Stimulated activated CD8-positive, alpha-beta memory T cell treated with anti-CD3 and anti-CD28 coated beads, Interleukin-15, amount 100 ng/mL, for 1 hour (primary cell): ENCODE results near the gene TBC1D22A.
"Not testable (repeated sequence)": the region's sequence is repeated elsewhere in the genome, so short reads cannot be mapped to it uniquely, and the experiment has no call there.

Experiments
- DNase-seq: peaks from one replicate; pipeline ENCODE4 v3.0.0-alpha.2; 2020; ENCODE audit warnings: low read depth

Gene TBC1D22A

DNA sequence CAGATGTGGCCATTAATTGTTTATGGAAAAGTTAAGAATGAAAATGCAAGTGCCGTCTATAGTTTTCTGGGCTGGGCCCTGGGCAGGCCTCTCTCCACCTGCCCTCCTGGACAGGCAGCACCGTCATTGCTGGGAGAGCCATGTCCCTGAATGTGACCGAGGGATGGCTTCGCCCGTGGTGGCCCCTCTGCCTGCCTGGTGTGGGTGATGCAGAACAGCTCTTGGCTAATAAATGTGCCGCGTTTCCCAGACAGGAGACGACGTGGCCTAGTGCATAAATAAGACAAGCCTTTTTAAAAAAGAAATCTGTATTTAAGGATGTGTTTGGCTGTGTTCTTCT lies 407.3 kb downstream of the TBC1D22A start:
- no peak for DNase-seq

DNA sequence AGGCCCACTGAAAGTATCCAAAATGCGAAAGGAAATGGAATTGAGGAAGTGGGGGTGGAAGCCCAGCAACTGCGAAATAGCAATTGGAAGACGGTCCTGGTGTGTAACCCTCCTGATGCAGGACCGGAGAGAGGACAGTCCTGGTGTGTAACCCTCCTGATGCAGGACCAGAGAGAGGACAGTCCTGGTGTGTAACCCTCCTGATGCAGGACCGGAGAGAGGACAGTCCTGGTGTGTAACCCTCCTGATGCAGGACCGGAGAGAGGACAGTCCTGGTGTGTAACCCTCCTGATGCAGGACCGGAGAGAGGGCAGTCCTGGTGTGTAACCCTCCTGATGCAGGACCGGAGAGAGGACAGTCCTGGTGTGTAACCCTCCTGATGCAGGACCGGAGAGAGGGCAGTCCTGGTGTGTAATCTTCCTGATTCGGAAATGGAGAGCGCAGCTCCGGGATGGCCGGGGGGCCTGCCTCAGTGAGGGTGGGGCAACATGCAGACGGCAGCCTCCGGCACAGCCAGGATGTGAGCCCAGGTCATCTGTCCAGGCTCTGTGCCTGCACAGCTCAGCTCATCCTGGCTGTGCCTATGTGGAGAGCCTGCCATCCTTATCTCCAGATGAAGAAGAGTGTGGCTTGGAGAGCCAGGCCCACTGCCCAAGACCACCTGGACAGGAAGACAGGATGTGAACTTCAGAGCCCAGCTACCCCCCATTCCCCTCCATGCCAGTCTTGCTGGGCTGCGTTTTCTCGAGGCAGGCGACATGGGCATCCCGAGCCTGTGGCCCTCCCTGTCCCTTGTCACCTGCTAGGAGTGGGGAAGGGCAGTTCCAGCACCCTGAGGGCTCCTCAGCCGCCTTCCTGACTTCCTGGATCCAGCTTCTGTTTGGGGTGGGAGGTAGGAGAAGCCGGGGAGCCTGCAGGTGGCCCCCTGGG lies 408.3 kb downstream of the TBC1D22A start:
- not testable (repeated sequence) for DNase-seq

DNA sequence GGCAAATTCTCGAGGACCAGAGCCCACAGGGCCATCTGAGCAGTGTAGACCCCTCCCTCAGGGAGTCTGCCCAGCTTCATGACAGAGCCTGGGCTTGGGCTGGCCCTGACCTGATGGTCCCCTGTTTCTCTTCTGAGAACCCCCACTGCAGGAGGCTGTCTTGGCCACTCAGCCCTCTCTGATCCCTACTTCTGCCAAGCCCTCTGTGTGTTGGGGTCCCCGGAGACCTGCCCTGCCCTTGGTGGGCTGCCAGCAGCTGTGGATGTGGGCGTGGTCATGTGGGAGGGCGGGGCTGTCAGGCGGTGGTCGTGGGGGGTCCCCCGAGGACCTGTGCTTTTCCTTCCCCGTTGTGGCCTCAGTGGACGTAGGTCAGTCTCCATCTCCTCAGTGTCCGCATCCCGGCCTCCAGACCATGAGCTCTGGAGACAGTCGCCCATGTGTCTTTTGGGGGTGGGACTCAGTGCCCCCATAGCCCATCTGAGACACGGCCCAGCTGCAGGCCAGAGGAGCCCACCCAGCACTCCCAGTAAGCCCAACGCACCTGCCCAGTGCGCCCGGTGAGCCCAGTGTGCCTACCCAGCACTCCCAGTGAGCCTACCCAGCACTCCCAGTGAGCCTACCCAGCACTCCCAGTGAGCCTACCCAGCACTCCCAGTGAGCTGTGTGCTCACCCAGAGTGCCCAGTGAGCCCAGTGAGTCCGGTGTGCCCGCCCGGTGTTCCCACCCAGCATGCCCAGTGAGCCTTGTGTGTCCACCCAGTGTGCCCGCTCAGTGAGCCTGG lies 409.2 kb downstream of the TBC1D22A start:
- DNase-seq, result no peak

DNA sequence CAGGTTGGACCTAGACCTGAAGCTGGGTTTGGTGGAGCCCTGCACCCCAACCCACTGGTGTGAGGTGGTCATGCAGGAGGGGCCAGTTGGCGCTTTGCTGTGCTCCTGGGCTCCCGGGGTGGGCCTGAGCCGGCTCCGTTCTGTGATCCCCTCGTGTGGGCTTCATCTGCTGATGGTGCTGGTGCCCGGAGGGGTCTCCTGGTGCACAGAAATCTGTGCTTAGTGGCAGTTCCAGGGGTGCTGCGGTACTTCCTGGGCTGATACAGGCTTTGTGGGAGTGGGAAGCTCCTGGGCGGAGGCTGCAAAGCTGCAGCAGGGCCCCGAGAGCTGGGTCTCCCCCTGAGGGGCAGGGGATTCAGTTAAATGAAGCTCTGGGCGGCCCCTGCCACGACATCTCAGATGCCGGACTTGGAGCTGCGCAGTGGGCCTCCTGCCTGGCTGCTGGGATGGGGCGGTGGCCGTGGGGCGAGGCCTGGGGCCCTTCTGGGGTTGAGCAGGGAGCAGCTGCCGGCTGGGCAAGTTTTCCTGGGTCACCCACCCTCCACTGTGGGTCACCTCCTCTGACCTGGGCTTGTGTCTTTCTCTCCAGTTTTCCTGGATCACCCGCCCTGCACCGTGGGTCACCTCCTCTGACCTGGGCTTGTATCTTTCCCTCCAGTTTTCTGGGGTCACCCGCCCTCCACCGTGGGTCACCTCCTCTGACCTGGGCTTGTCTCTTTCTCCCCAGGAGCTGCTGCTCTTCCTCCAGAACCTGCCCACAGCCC lies 410.5 kb downstream of the TBC1D22A start:
- DNase-seq, result no peak

DNA sequence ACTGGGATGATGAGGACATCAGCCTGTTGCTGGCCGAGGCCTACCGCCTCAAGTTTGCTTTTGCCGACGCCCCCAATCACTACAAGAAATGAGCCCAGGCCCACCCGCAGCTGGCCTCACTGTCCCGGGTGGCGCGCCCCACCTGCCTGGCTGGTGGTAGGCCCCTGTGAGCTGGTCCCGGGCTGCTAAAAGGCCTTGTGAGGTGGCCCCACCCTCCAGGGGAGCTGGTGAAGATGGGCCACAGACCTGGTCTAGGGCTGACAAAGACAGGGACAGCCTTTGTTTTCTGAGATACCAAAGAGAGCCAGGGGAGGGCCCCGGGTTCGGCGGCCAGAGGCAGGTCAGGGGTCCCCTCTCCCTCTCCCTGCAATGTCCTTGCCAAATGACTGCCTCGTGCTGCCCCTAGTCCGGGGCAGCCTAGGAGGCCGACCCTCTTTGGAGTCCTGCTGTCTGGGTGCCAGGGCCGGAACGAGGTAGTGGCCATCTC lies 411.1 kb downstream of the TBC1D22A start:
- DNase-seq, result no peak

DNA sequence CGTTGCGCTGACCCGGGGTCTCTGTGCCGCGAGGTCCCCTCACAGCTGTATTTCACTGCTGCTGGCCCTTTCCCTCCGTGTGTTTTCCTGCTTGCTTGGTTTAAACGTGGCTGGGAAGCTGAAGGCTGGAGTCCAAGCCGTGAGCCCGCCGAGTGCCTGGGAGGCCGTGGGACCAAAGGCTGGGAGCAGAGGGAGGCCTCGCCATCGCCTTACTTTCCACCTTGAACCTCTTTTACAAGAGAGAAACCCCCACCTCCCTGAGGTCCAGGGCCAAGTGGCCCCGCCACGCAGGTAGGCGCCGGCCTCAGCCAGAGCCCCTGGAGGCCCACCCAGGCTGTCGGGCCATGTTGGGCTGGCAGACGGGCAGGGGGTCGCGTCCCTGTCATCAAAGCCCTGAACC lies 411.6 kb downstream of the TBC1D22A start:
- no peak for DNase-seq

DNA sequence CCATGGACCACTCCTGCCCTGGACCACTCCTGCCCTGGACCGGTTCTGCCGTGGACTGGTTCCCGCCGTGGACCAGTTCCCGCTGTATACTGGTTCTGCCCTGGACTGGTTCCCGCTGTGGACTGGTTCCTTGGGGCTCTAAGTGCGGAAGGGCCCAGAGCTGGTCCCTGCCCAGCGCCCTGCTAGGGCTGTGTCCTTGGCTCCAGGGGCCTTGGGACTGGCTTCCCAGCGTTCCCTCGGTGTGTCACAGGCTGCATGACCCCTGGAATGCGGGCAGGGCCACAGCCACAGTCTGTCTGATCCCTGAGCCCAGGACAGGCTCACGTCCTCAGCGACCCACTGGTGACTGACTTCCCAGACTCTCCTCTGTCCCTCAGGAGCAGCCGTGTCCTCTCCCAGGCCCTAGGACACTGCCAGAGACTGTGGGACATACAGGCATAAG lies 412.2 kb downstream of the TBC1D22A start:
- DNase-seq, result no peak

DNA sequence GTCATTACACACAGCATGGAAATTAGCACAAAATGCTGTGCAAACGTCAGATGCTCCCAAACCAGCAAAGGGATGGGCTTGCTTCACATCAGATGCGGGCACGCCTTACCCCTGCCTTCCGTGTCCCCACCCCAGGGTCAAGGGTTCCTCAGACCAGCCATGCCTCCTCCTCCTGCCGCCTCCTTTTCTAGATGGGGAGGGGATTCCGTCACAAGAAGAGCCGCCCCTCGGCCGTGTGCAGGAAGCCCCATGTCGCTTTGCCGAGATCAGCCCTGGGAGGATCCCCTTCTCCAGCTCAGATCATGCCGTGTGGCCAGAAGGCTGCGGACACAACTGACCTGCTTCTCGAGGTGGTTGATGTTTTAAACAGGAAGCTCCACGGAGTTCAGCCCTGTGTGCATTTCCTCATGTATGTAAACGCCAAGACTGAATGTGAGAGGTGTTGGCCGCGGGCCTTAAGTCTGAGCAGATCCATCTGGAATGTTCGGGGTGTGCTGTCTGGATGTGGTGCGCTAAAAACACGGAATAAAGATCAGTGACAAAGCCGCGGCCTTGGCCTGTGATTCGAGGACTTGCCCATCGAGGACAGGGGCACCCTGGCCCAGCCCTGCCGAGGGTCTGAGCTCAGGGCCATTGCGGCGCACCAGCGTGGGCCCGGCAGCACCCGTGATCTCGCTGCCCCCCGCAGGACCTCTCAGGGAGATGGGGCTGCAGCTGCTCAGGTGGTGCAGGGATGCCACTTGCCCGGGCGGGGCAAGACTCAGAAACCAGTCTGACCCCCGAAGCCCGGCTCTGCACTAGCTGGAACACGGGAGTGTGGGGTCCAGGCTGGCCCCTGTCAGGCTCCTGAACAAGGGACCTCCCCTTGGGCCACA lies 412.9 kb downstream of the TBC1D22A start:
- DNase-seq, result no peak

DNA sequence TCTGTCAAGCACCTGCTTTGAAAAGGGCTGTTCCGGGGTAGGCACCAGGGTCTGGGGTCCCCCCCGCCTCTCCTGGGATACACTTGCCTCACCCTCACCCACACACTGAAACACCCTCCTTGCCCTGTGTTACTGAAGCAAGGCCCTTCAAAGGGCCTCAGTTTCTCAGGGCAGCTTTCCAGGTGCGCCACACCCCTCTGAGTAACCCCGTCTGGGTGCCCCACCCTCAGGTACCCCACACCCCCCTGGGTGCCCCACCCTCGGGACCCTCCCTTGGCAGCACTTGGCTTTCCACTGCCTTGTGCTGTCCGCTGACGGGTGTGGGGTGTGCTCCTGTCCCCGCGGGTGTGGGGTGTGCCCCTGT lies 413.6 kb downstream of the TBC1D22A start:
- no peak for DNase-seq

DNA sequence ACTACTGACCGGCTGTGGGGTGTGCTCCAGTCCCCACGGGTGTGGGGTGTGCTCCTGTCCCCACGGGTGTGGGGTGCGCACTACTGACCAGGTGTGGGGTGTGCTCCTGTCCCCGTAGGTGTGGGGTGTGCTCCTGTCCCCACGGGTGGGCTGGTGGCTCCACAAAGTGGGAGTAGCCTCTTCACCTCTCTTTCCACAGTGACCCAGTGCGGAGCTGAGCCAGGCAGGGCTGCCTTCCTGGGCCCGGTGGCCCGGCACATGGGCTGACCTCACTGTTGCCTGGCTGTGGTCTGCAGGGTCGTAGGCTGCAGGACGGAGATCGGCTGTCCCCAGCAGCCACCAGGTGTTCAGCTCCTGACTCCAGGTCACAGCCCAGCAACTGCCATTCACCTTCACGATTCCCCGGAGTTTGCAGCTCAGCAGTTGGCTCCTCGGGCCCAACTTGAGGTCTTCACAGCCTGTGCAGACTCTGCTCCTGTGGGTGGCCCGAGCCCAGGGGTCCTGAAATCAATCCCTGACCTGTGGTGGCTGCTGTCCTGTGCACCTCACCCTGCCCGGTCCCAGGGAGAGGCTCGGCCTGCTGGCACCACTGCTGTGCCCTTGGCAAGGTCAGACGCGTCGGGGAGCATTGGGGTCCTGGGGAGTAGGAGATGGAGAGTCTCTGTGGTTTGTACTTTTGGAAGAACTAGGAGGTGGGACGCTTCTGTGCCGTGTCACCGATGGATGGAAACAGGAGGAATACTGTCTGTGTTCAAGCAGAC lies 414.3 kb downstream of the TBC1D22A start:
- no peak for DNase-seq

DNA sequence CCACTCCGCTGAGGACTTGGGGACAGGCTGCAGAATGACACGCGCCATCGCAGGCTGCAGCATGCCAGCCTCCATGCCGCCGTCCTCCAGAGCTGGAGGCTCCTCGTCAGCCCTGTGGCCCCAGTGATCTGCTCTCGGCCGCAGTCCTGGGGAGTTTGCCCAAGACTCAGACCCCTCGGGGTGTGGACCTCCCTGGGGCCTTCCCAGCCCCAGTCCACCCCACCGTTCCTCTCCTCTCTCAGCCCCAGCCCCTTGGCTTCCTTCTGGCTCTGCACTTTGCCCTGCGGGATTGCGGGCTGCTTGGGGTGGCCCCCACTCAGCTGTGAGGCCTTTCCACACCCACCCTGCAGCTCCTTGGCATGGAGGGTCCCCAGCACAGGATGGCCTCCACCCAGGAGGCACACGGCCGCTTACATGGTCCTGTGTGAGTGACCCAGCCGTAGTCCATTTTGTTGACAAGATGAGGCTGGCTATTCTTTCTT lies 414.9 kb downstream of the TBC1D22A start:
- DNase-seq, result no peak

DNA sequence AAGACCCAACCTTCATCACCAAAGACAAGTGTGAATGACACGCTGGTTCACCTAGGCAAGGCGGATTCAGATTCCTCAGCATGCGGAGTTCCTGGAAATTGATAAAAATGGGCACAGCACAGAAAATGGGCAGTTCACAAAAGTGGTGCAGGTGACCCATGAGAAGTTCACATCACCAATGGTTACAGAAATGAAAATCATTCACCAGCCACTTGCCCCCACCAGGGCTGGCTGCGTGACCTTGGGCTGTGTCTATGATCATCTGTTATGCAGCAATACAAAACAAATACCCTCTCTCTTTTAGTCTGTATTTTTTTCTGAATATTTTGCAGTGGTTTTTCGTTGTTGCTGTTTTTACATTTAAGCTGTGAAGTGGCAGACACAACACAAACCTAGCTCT lies 415.9 kb downstream of the TBC1D22A start:
- no peak for DNase-seq

DNA sequence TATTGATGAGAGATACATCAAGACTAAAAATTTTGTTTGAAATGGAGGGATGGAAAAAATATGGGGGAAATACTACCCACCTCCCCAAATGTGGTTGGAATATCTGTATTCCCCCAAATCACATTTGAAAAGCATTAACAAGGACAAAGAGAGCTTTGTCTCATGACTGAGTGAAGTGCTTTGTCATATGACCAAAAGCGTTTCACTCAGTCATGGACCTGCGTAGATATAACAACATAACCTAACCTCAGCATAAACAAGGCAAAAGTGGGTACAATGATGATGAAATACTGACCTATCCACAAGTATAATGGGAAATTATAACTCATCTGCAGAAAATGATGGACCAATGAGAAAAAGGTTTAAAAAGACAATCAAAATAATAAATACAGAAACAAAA lies 418.3 kb downstream of the TBC1D22A start:
- no peak for DNase-seq

DNA sequence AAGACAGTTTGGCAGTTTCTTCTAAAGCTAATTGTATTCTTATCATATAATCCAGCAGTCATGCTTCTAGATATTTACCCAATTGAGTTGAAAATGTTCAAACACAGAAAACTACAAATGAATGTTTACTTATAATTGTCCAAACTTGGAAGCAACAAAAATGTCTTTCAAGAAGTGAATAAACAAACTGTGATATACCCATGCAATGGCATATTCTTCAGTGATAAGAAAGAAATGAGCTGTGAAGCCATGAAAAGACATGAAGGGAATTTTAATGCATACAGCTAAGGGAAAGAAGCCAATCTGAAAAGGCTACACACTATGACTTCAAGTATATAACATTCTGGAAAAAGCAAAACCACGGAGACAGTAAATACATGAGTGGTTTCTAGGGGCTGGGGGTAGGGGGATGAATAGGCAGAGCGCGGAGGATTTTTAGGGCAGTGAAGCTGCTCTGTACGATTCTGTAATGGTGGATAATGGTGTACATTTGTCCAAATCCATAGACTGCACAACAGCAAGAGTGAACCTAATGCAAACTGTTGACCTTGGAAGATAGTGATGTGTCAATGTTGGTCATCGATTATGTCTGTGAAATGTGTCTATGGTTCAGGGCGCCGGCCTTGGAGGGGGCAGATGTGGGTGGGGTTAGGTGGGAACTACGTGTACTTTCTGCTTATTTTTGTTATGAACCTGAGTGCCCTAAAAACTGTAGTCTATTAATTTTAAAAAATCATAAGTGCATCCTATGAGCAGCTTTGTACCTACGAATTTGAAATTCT lies 424.9 kb downstream of the TBC1D22A start:
- no peak for DNase-seq

DNA sequence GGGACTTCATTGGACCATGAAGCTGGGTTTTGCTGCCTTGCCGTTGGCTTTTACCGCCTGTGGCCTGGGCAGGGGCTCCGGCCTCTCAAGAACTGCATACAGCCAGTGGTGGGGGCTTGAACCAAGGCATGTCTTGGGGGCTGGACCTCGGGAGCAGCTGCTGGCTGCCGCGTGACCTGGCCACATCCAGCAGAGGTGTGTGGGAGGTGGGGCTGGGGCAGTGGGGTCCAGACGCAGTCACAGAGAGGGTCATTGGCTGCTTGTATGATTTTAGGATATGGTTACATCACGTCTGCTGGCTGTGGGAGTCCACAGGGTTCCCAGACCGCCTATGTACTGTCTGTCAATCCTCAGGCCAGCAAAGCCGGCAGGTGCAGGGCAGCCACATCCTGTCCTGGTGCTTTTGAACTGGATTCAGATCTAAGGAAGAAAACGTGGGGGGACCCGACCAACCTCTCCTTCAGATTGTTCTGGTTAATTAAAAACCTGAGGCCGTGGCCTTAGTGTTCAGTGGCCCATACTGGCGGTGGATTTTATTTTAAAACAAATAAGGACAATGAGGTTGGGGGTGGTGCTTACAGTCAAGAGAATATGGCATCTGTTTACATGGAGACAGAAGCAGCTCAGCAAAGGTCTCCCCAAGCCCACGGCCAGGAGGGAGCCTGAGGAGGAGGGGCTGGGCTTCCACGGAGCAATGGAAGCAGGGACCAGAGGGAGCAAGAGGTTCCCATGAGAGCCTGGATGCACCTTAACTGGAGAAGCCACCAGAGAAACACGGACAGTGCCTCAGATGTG lies 426.0 kb downstream of the TBC1D22A start:
- no peak for DNase-seq

DNA sequence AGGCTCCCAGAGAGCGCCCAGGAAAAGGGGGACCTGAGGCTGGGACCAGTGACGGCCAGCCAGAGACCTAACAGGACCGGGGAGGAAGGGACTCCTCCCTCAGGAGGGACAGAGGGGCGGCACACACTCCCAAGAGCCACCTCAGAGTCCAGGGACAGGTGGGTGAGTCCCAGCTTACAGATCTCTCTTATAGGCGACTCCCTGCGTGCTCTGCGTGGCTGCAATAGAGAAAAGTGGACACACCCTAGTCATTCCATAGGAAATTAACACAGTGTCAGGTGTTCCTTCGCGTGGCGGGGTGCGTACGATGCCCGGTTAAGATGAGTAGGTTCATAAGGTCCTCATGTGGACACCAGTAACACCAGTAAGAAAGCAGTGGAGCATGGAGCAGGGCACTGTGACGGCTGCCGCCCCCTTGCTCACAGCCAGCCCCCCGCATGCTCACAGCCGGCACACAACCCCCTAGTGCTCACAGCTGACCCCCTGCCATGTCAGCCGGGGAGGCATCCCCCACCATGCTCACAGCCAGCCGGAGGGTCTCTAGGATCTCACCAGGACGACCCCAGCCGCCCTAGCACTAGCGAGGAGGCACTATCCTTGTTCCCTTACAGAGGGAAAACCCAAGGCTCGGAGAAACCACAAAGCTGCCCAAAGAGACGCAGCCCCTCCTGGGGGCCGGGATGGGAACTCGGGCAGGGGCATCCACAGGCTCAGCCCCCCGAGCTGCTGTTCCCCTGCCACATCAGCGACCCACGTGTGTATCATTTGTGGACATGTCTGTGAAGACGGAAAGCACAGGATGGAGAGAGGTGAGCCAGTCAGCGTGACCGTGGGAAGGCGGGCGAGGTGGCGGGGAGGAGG lies 426.8 kb downstream of the TBC1D22A start:
- DNase-seq, result no peak

DNA sequence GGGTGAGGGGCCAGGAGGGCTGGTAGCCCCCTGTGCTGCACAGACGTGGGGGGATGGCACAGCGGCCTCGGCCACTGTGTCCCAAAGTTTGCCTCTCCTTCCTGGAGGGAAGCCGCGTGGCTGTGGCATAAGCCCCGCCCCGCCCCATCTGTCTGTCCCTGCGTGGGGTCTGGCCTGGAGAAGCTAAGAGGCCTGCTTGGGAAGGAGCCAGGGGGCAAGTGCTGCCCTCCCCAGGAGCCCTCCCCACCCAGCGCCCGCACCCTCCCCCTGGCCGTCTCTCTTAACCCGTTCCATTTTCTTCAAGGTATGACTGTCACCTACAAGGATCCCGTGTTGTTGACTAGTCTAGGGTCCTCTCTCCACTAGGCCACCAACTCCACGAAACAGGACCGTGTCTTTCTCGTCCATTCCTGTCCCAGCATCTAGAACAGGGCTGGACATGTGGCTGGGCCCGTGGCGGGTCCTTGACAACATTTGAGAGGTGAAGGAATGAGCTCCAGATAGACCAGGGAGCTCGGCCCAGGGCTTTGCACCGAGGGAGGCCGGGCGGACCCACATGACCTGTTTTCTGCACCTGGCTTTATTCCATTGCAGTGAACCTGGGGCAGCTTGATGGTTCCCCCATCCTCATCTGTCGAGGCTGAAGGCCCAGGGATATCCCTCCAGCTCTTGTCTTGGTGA lies 428.0 kb downstream of the TBC1D22A start:
- no peak for DNase-seq
